SU-DHL-6 (cell line): Measurements from ENCODE around the gene PLEKHA8.

Experiments
- EZH2phosphoT487 ChIP-seq: fragments of 200-600 bp; sonication (generic), shearing (Covaris generic); conservative IDR thresholded peaks from 2 replicates; pipeline ENCODE4 v1.6.1; 2018; ENCODE audit warnings: mild to moderate bottlenecking, antibody characterized with exemption, low read length, moderate library complexity, mixed read lengths
- TF ChIP-seq, protein P1 (sequence below): fragments of 200-600 bp; sonication (generic); IDR thresholded peaks from one replicate; pipeline ENCODE4 v1.5.1; 2017; ENCODE audit warnings: antibody characterized with exemption, mild to moderate bottlenecking, low read length, moderate library complexity; ENCODE audit not compliant: insufficient read depth, poor library complexity, severe bottlenecking

DNA sequence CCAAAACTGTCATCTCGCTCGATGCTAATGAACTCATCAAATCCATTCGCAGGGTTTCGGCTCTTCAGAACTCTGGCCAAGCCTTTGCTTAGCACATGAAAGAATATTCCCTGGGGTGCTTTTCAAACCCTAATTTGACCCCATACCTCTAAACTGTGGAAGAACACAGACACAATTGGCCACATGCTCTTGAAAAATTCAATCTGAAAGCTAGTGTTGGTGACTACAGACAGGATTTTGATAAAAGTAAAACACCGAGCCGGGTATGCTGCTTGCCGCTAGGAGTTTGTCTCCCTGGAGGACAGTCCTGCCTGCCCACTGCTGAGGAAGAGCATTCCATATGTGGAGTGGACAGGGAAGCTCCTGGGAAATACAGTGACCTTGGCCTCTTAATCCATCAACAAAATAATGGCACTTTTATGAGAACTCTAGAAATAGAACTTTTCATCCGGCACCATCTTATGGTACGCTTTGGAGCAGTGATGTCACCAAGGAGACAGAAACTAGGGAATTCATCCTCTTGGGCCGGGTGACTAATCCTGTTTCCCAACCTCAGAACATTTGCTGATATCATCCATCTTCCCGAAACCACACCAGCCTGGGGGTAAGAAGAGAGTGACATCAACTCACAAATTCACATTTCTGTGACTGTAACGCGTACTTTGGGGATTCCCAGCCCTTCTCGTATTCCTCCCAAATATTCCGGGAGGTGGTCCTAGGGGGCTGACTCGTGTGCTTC is 140.8 kb downstream of the PLEKHA8 start:
- TF ChIP-seq, protein P1, sequence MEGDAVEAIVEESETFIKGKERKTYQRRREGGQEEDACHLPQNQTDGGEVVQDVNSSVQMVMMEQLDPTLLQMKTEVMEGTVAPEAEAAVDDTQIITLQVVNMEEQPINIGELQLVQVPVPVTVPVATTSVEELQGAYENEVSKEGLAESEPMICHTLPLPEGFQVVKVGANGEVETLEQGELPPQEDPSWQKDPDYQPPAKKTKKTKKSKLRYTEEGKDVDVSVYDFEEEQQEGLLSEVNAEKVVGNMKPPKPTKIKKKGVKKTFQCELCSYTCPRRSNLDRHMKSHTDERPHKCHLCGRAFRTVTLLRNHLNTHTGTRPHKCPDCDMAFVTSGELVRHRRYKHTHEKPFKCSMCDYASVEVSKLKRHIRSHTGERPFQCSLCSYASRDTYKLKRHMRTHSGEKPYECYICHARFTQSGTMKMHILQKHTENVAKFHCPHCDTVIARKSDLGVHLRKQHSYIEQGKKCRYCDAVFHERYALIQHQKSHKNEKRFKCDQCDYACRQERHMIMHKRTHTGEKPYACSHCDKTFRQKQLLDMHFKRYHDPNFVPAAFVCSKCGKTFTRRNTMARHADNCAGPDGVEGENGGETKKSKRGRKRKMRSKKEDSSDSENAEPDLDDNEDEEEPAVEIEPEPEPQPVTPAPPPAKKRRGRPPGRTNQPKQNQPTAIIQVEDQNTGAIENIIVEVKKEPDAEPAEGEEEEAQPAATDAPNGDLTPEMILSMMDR: no peak
- TF ChIP-seq EZH2phosphoT487: no peak
